IMR-90 (cell line): ENCODE results near the gene CELA3B.

ENCODE experiments used
- BHLHE40 ChIP-seq: fragments of 150-350 bp; IDR thresholded peaks from 2 replicates; pipeline ENCODE4 v1.6.1; 2016; ENCODE audit warnings: mild to moderate bottlenecking, low read depth, low read length
- CEBPB ChIP-seq: IDR thresholded peaks from 2 replicates; pipeline ENCODE4 v1.6.1; 2012; ENCODE audit warnings: low read depth, low read length, improper control_type of control experiment
- CHD1 ChIP-seq: IDR thresholded peaks from 2 replicates; pipeline ENCODE4 v1.6.1; 2012; ENCODE audit warnings: low read depth, low read length, improper control_type of control experiment
- CTCF ChIP-seq: conservative IDR thresholded peaks from 2 replicates; pipeline ENCODE4 v1.5.1; 2012; ENCODE audit warnings: mild to moderate bottlenecking, low read depth, low read length, improper control_type of control experiment
- ELK1 ChIP-seq: fragments of 150-350 bp; IDR thresholded peaks from 2 replicates; pipeline ENCODE4 v1.6.1; 2016; ENCODE audit warnings: low read depth, mild to moderate bottlenecking, low read length, moderate library complexity, borderline replicate concordance
- MAZ ChIP-seq: IDR thresholded peaks from 2 replicates; pipeline ENCODE4 v1.6.1; 2012; ENCODE audit warnings: low read depth, mild to moderate bottlenecking, low read length, improper control_type of control experiment, moderate library complexity, borderline replicate concordance
- MXI1 ChIP-seq: IDR thresholded peaks from 2 replicates; pipeline ENCODE4 v1.6.1; 2012; ENCODE audit warnings: low read depth, mild to moderate bottlenecking, low read length, moderate library complexity, borderline replicate concordance
- NFE2L2 ChIP-seq: fragments of 150-350 bp; IDR thresholded peaks from 2 replicates; pipeline ENCODE4 v1.6.1; 2016; ENCODE audit warnings: low read depth, mild to moderate bottlenecking, low read length
- POLR2A ChIP-seq: IDR thresholded peaks from 2 replicates; pipeline ENCODE4 v1.6.1; 2012; ENCODE audit warnings: mild to moderate bottlenecking, low read depth, low read length
- RFX5 ChIP-seq: IDR thresholded peaks from 2 replicates; pipeline ENCODE4 v1.8.0; 2012; ENCODE audit warnings: low read depth, mild to moderate bottlenecking, low read length, moderate library complexity
- USF2 ChIP-seq: fragments of 150-350 bp; IDR thresholded peaks from 2 replicates; pipeline ENCODE4 v1.6.1; 2017; ENCODE audit warnings: mild to moderate bottlenecking, antibody characterized with exemption, low read length, low read depth

- TF ChIP-seq MXI1, result no peak
- TF ChIP-seq CTCF, result no peak
- TF ChIP-seq CHD1, result no peak
- no peak for TF ChIP-seq MAZ
- TF ChIP-seq NFE2L2, result no peak
- no peak for TF ChIP-seq POLR2A
- no peak for TF ChIP-seq CEBPB
- TF ChIP-seq USF2, result no peak
- TF ChIP-seq RFX5, result no peak
- no peak for TF ChIP-seq BHLHE40
- TF ChIP-seq ELK1, result no peak
Observed at GRCh38 chr1:21938732-21939538, 37.9 kb upstream of the CELA3B start.
